CD4-positive, alpha-beta T cell treated with Interleukin-10 for 1 hour (primary cell): ENCODE results near the gene MAP3K7.

Experiments
- DNase-seq: peaks from one replicate; pipeline ENCODE4 v3.0.0-alpha.2; 2020

Gene MAP3K7

GRCh38 chr6:90523779-90524310 is 63.0 kb downstream of the MAP3K7 start:
- DNase-seq, result no peak

- DNase-seq, result no peak
Observed at GRCh38 chr6:90521955-90522354, 64.9 kb downstream of the MAP3K7 start.

- no peak for DNase-seq
Observed at GRCh38 chr6:90516074-90516660, 70.7 kb downstream of the MAP3K7 start.

- DNase-seq, result no peak
Observed at GRCh38 chr6:90514496-90514895, 72.4 kb downstream of the MAP3K7 start.

- no peak for DNase-seq
Observed at GRCh38 chr6:90508753-90509152, 78.1 kb downstream of the MAP3K7 start.

- DNase-seq, result no peak
Observed at GRCh38 chr6:90502866-90503407, 83.9 kb downstream of the MAP3K7 start.

GRCh38 chr6:90502381-90502780 is 84.5 kb downstream of the MAP3K7 start:
- DNase-seq, result no peak

- no peak for DNase-seq
Observed at GRCh38 chr6:90500458-90500857, 86.4 kb downstream of the MAP3K7 start.

- no peak for DNase-seq
Observed at GRCh38 chr6:90497411-90497810, 89.5 kb downstream of the MAP3K7 start.

GRCh38 chr6:90496258-90497016 is 90.4 kb downstream of the MAP3K7 start:
- no peak for DNase-seq

GRCh38 chr6:90495216-90495817 is 91.6 kb downstream of the MAP3K7 start:
- DNase-seq, result no peak

GRCh38 chr6:90494067-90494780 is 92.6 kb downstream of the MAP3K7 start:
- no peak for DNase-seq

- DNase-seq, result no peak
Observed at GRCh38 chr6:90493332-90493731, 93.5 kb downstream of the MAP3K7 start.

- DNase-seq, result no peak
Observed at GRCh38 chr6:90492798-90493197, 94.1 kb downstream of the MAP3K7 start.

- DNase-seq, result no peak
Observed at GRCh38 chr6:90492369-90492768, 94.5 kb downstream of the MAP3K7 start.

- DNase-seq, result no peak
Observed at GRCh38 chr6:90490030-90490716, 96.7 kb downstream of the MAP3K7 start.

GRCh38 chr6:90488816-90489215 is 98.1 kb downstream of the MAP3K7 start:
- no peak for DNase-seq

GRCh38 chr6:90485635-90486277 is 101.1 kb downstream of the MAP3K7 start:
- DNase-seq, result no peak

GRCh38 chr6:90484903-90485302 is 102.0 kb downstream of the MAP3K7 start:
- DNase-seq, result no peak

- DNase-seq, result no peak
Observed at GRCh38 chr6:90484385-90484784, 102.5 kb downstream of the MAP3K7 start.

GRCh38 chr6:90483956-90484355 is 102.9 kb downstream of the MAP3K7 start:
- no peak for DNase-seq
